GM04503 (cell line): Measurements from ENCODE around the gene NAV1.
A peak's percentile ranks its signal among the peaks of the same experiment; 100 is the strongest.
"Not testable (repeated sequence)": the region's sequence is repeated elsewhere in the genome, so short reads cannot be mapped to it uniquely, and the experiment has no call there.

ENCODE experiments used
- DNase-seq: peaks from one replicate; pipeline ENCODE4 v3.0.0-alpha.2; 2012; ENCODE audit warnings: low read depth

The NAV1 gene

GRCh38 chr1:201566529-201566823, 27.5 kb downstream of the NAV1 start:
- DNase-seq, result no peak

GRCh38 chr1:201566933-201567801, 28.2 kb downstream of the NAV1 start:
- DNase-seq, result no peak

- no peak for DNase-seq
These were observed 29.3 kb downstream of the NAV1 start for GRCh38 chr1:201568265-201568664.

- no peak for DNase-seq
These were observed 29.9 kb downstream of the NAV1 start for GRCh38 chr1:201568859-201569294.

- DNase-seq, result no peak
These were observed 31.4 kb downstream of the NAV1 start for GRCh38 chr1:201570181-201570885.

- no peak for DNase-seq
These were observed 32.1 kb downstream of the NAV1 start for GRCh38 chr1:201570886-201571624.

- DNase-seq, result no peak
These were observed 34.1 kb downstream of the NAV1 start for GRCh38 chr1:201573030-201573429.

- DNase-seq, result no peak
These were observed 35.0 kb downstream of the NAV1 start for GRCh38 chr1:201573923-201574322.

- no peak for DNase-seq
These were observed 37.0 kb downstream of the NAV1 start for GRCh38 chr1:201575912-201576311.

- no peak for DNase-seq
These were observed 38.0 kb downstream of the NAV1 start for GRCh38 chr1:201576914-201577313.

GRCh38 chr1:201578008-201578888, 39.3 kb downstream of the NAV1 start:
- DNase-seq, result no peak

- not testable (repeated sequence) for DNase-seq
These were observed 42.4 kb downstream of the NAV1 start for GRCh38 chr1:201581371-201581770.

GRCh38 chr1:201582705-201583442, 43.9 kb downstream of the NAV1 start:
- DNase-seq, result no peak

GRCh38 chr1:201583663-201584062, 44.7 kb downstream of the NAV1 start:
- DNase-seq, result no peak

- DNase-seq, result peak; percentile 67
These were observed 45.7 kb downstream of the NAV1 start for GRCh38 chr1:201584471-201585092.

- DNase-seq, result no peak
These were observed 46.2 kb downstream of the NAV1 start for GRCh38 chr1:201585093-201585483.

- DNase-seq, result no peak
These were observed 47.0 kb downstream of the NAV1 start for GRCh38 chr1:201585901-201586300.

- DNase-seq, result no peak
These were observed 47.9 kb downstream of the NAV1 start for GRCh38 chr1:201586806-201587205.

- no peak for DNase-seq
These were observed 48.8 kb downstream of the NAV1 start for GRCh38 chr1:201587729-201588128.
